Measurements from ENCODE around the gene MTO1.
"Not testable (repeated sequence)": the region's sequence is repeated elsewhere in the genome, so short reads cannot be mapped to it uniquely, and the experiment has no call there.

The MTO1 gene

GRCh38 chr6:73461537-73462350 lies at the start of gene MTO1:
Gene MTO1 (plus strand): TSS chr6:73461737. CDS start chr6:73461855, 118 bp downstream.
- peak; percentile 76 for DNase-seq (ENCODE audit: low read depth)

GRCh38 chr6:73413102-73413501 lies 48.4 kb upstream of the MTO1 start:
- DNase-seq (ENCODE audit: low read depth) = no peak

- no peak for DNase-seq (ENCODE audit: low read depth)
Observed at GRCh38 chr6:73418081-73418741, 43.3 kb upstream of the MTO1 start.

- no peak for DNase-seq (ENCODE audit: low read depth)
Observed at GRCh38 chr6:73421534-73421933, 40.0 kb upstream of the MTO1 start.

GRCh38 chr6:73435236-73435635 lies 26.3 kb upstream of the MTO1 start:
- no peak for DNase-seq (ENCODE audit: low read depth)

GRCh38 chr6:73443555-73443954 lies 18.0 kb upstream of the MTO1 start:
- DNase-seq (ENCODE audit: low read depth) = no peak

GRCh38 chr6:73451223-73452106 lies 10.1 kb upstream of the MTO1 start:
- peak; percentile 41 for DNase-seq (ENCODE audit: low read depth)

GRCh38 chr6:73452107-73452461 lies 9.5 kb upstream of the MTO1 start, which contains the start of gene CGAS:
Gene CGAS (minus strand): TSS chr6:73452297. CDS start chr6:73452181, 116 bp downstream.
- DNase-seq (ENCODE audit: low read depth) = peak; percentile 59

GRCh38 chr6:73455865-73456629 lies 5.5 kb upstream of the MTO1 start:
- DNase-seq (ENCODE audit: low read depth) = no peak

- not testable (repeated sequence) for DNase-seq (ENCODE audit: low read depth)
Observed at GRCh38 chr6:73459474-73459873, 2.1 kb upstream of the MTO1 start.

GRCh38 chr6:73460056-73460455 lies 1.5 kb upstream of the MTO1 start:
- no peak for DNase-seq (ENCODE audit: low read depth)

- no peak for DNase-seq (ENCODE audit: low read depth)
Observed at GRCh38 chr6:73471686-73472290, 10.3 kb downstream of the MTO1 start.

GRCh38 chr6:73476723-73477122 lies 15.2 kb downstream of the MTO1 start:
- no peak for DNase-seq (ENCODE audit: low read depth)

GRCh38 chr6:73477407-73477806 lies 15.9 kb downstream of the MTO1 start:
- no peak for DNase-seq (ENCODE audit: low read depth)

GRCh38 chr6:73481969-73482368 lies 20.4 kb downstream of the MTO1 start:
- DNase-seq (ENCODE audit: low read depth) = no peak

GRCh38 chr6:73484438-73484837 lies 22.9 kb downstream of the MTO1 start:
- DNase-seq (ENCODE audit: low read depth) = no peak

GRCh38 chr6:73487473-73487872 lies 25.9 kb downstream of the MTO1 start:
- no peak for DNase-seq (ENCODE audit: low read depth)

- DNase-seq (ENCODE audit: low read depth) = no peak
Observed at GRCh38 chr6:73491377-73491776, 29.8 kb downstream of the MTO1 start.

GRCh38 chr6:73497915-73498314 lies 36.4 kb downstream of the MTO1 start:
- DNase-seq (ENCODE audit: low read depth) = no peak

- no peak for DNase-seq (ENCODE audit: low read depth)
Observed at GRCh38 chr6:73503027-73503772, 41.7 kb downstream of the MTO1 start.

- no peak for DNase-seq (ENCODE audit: low read depth)
Observed at GRCh38 chr6:73504160-73504559, 42.6 kb downstream of the MTO1 start.

Data from HS-5 (cell line).